SK-N-SH treated with all-trans-retinoic acid at 6 μM for 48 hours (cell line): Measurements from ENCODE around the gene COL23A1.

Experiments used
- ATAC-seq: fragments of 200-7000 bp; cut with Tn5 transposase; 3 replicates; pipeline ENCODE4 v1.9.1; 2020; ENCODE audit warnings: mild to moderate bottlenecking, moderate library complexity
- ARNTL ChIP-seq: fragments of 450-650 bp; formaldehyde crosslinking; IDR thresholded peaks from 2 replicates; pipeline ENCODE4 v1.5.0; 2020; ENCODE audit warnings: low read depth, mild to moderate bottlenecking, moderate library complexity, borderline replicate concordance
- CREB5 ChIP-seq: fragments of 250-450 bp; sonication (Bioruptor Pico); IDR thresholded peaks from 2 replicates; pipeline ENCODE4 v1.5.1; 2020; ENCODE audit warnings: low read depth, mild to moderate bottlenecking, moderate library complexity
- CSDC2 ChIP-seq: fragments of 250-450 bp; sonication (Bioruptor Pico); IDR thresholded peaks from 2 replicates; pipeline ENCODE4 v1.5.0; 2020; ENCODE audit warnings: mild to moderate bottlenecking, moderate library complexity
- CSRNP3 ChIP-seq: fragments of 250-450 bp; sonication (Bioruptor Pico); IDR thresholded peaks from 2 replicates; pipeline ENCODE4 v1.5.1; 2021; ENCODE audit warnings: mild to moderate bottlenecking, moderate library complexity
- ESRRG ChIP-seq: fragments of 250-450 bp; sonication (Bioruptor Pico); IDR thresholded peaks from 2 replicates; pipeline ENCODE4 v1.6.1; 2021; ENCODE audit warnings: mild to moderate bottlenecking
- GLIS3 ChIP-seq: fragments of 250-450 bp; sonication (Bioruptor Pico); IDR thresholded peaks from 2 replicates; pipeline ENCODE4 v1.5.0; 2020; ENCODE audit warnings: mild to moderate bottlenecking, moderate library complexity
- ISL1 ChIP-seq: fragments of 250-450 bp; sonication (Bioruptor Pico); IDR thresholded peaks from 2 replicates; pipeline ENCODE4 v2.1.2; 2022; ENCODE audit warnings: mild to moderate bottlenecking, moderate library complexity
- OSR1 ChIP-seq: fragments of 250-450 bp; sonication (Bioruptor Pico); IDR thresholded peaks from 2 replicates; pipeline ENCODE4 v1.8.0; 2022; ENCODE audit warnings: moderate library complexity, mild to moderate bottlenecking, inconsistent platforms
- PATZ1 ChIP-seq: fragments of 250-450 bp; sonication (Bioruptor Pico); IDR thresholded peaks from 2 replicates; pipeline ENCODE4 v1.8.0; 2020; ENCODE audit warnings: mild to moderate bottlenecking, moderate library complexity, borderline replicate concordance
- POU6F1 ChIP-seq: fragments of 250-450 bp; sonication (Bioruptor Pico); IDR thresholded peaks from 2 replicates; pipeline ENCODE4 v1.8.0; 2021; ENCODE audit warnings: low read depth, mild to moderate bottlenecking, moderate library complexity, borderline replicate concordance
- PPARA ChIP-seq: fragments of 250-450 bp; sonication (Bioruptor Pico); IDR thresholded peaks from 2 replicates; pipeline ENCODE4 v1.5.0; 2020; ENCODE audit warnings: mild to moderate bottlenecking, borderline replicate concordance
- RARB ChIP-seq: fragments of 250-450 bp; sonication (Bioruptor Pico); IDR thresholded peaks from 2 replicates; pipeline ENCODE4 v1.8.0; 2021; ENCODE audit warnings: mild to moderate bottlenecking, moderate library complexity
- SNAI2 ChIP-seq: fragments of 250-450 bp; sonication (Bioruptor Pico); IDR thresholded peaks from 2 replicates; pipeline ENCODE4 v1.5.0; 2020; ENCODE audit warnings: mild to moderate bottlenecking, moderate library complexity
- TOX ChIP-seq: fragments of 250-450 bp; sonication (Bioruptor Pico); IDR thresholded peaks from 2 replicates; pipeline ENCODE4 v1.8.0; 2021; ENCODE audit warnings: mild to moderate bottlenecking, moderate library complexity, borderline replicate concordance
- TSHZ2 ChIP-seq: fragments of 250-450 bp; sonication (Bioruptor Pico); IDR thresholded peaks from 2 replicates; pipeline ENCODE4 v1.5.0; 2020; ENCODE audit warnings: mild to moderate bottlenecking, moderate library complexity
- ZC3H10 ChIP-seq: fragments of 250-450 bp; sonication (Bioruptor Pico); IDR thresholded peaks from 2 replicates; pipeline ENCODE4 v1.5.1; 2021; ENCODE audit warnings: mild to moderate bottlenecking, moderate library complexity
- ZFP3 ChIP-seq: fragments of 250-450 bp; sonication (Bioruptor Pico); IDR thresholded peaks from 2 replicates; pipeline ENCODE4 v1.5.0; 2020; ENCODE audit warnings: mild to moderate bottlenecking, moderate library complexity
- ZFP30 ChIP-seq: fragments of 450-650 bp; formaldehyde crosslinking; IDR thresholded peaks from 2 replicates; pipeline ENCODE4 v1.5.0; 2022; ENCODE audit warnings: mild to moderate bottlenecking, moderate library complexity
- ZNF565 ChIP-seq: fragments of 450-650 bp; formaldehyde crosslinking; conservative IDR thresholded peaks from 2 replicates; pipeline ENCODE4 v1.5.0; 2020; ENCODE audit warnings: low read depth, mild to moderate bottlenecking, moderate library complexity
- ZNF70 ChIP-seq: fragments of 450-650 bp; formaldehyde crosslinking; IDR thresholded peaks from 2 replicates; pipeline ENCODE4 v1.5.0; 2020; ENCODE audit warnings: mild to moderate bottlenecking, moderate library complexity
- ZNF8 ChIP-seq: fragments of 450-650 bp; formaldehyde crosslinking; IDR thresholded peaks from 2 replicates; pipeline ENCODE4 v1.5.0; 2020; ENCODE audit warnings: mild to moderate bottlenecking, moderate library complexity

COL23A1 gene

GRCh38 chr5:178339272-178339671 is 250.9 kb downstream of the COL23A1 start:
- no peak for ATAC-seq
- TF ChIP-seq ZNF70 (peak; percentile 96), CREB5 (CRISPR knock-in tag) (no peak)

GRCh38 chr5:178338750-178339144 is 251.4 kb downstream of the COL23A1 start:
- no peak for ATAC-seq
- no peak for TF ChIP-seq ZNF565 (CRISPR knock-in tag)
- no peak for TF ChIP-seq CREB5 (CRISPR knock-in tag)
- no peak for TF ChIP-seq ZNF8 (CRISPR knock-in tag)
- no peak for TF ChIP-seq SNAI2 (CRISPR knock-in tag)
- TF ChIP-seq GLIS3 (CRISPR knock-in tag), result no peak
- no peak for TF ChIP-seq TOX (CRISPR knock-in tag)
- no peak for TF ChIP-seq PATZ1
- TF ChIP-seq ESRRG (CRISPR knock-in tag), result no peak
- no peak for TF ChIP-seq ZFP3 (CRISPR knock-in tag)

GRCh38 chr5:178338126-178338749 is 252.0 kb downstream of the COL23A1 start:
- ATAC-seq, result no peak
- TF ChIP-seq PATZ1 (no peak), CREB5 (CRISPR knock-in tag) (no peak), POU6F1 (CRISPR knock-in tag) (no peak), OSR1 (CRISPR knock-in tag) (no peak), GLIS3 (CRISPR knock-in tag) (no peak), ZC3H10 (CRISPR knock-in tag) (no peak), ZNF8 (CRISPR knock-in tag) (no peak), CSDC2 (CRISPR knock-in tag) (no peak), ISL1 (no peak), ZFP3 (CRISPR knock-in tag) (no peak), ARNTL (CRISPR knock-in tag) (no peak), CSRNP3 (CRISPR knock-in tag) (no peak), TOX (CRISPR knock-in tag) (no peak), RARB (CRISPR knock-in tag) (no peak), PPARA (CRISPR knock-in tag) (no peak), ZNF565 (CRISPR knock-in tag) (no peak), SNAI2 (CRISPR knock-in tag) (no peak), ESRRG (CRISPR knock-in tag) (no peak), TSHZ2 (CRISPR knock-in tag) (no peak), ZFP30 (CRISPR knock-in tag) (no peak)
